ENCODE results near the gene USHBP1.
"Not testable (repeated sequence)": the region's sequence is repeated elsewhere in the genome, so short reads cannot be mapped to it uniquely, and the experiment has no call there.

USHBP1 gene

DNA sequence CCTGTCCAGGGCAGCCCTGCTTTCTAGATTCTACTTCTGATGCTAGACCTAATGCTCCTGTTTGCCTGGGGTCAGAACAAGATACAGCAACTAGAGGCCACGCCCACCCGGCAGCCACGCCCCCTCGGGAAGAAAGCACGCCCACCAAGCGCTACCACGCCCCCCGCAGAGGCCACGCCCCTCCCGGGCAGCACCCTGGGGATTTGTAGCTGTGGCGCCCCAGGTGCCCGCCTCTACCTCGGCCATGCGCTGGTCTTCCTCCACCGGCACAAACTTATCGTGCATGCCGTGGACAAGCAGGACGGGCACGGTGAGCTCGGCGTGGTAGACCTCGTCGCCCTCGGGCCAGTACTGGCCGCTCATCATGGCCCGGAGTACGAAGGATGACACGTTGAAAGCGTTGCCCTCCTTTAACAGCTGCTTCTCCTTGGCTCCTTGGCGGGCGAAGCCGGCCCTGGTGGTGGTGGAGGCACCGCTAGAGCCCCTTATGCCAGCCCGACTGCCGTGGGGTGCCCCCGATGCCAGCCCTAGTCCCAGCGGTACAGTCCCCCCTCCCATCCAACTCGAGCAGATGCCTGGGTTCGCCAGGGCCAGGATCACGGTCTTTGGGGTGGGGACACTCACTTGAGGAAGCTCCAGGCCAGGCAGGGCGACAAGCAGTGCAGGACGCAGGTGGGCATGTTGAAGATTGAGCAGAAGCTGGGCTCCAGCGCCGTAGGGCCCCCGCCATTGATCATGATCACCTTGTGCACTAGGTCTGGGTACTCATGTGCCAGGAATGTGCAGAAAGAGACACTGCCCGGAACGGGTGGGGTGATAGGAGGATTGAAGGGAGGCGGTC, 29.7 kb upstream of the USHBP1 start:
- peak; percentile 33 for DNase-seq

DNA sequence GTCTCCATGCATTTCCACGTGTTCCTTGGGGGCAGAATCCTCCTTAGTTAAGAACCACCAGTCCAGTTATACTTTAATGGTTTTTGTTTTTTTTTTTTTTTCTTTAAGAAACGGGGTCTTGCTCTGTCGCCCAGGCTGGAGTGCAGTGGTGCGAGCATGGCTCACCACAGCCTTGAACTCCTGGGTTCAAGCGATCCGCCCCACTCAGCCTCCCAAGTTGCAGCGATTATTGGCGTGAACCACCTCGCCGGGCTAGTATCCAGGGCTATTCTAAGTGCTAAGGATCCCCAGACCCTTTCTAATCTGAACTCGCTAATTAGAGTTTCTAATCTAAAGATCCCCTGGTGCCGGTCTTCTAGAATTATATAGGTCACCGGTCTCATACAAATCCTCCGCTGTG, 29.1 kb upstream of the USHBP1 start:
- no peak for DNase-seq

DNA sequence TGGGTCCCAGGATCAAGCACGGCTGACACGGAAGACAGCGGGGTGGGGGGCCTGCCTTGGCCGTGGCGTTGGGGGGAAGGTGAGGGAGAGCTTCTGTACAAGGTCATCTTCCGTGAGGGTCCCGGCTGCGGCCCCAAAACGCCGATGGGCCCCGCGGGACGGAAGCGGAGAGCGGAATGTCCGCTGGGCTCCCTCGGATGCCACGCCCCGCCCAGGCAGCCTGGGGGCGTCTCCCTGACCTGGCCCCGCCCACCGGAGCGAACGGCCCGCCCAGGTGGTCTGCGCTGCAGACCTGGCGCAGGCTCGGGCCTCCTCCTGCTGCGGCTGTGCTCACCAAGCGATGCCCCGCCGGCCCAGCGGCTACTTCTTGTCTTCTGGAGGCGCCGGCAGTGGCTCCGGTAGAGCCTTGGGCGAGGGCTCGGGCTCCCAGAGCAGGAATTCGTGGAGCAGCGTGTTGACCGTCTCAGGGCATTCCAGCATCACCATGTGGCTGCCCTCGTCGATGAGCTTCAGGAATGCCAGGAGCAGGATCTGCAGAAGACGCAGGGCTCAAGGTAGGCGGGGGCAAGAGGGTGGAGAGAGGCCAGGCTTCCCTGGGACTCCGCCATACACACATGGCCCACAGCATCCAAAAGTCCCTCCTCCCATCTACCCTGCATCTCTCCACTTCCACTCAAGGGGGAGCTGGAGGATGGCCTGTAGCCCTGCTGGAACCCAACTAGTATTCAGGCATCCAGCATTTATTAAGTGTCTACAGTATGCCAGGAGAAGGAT, 27.9 kb upstream of the USHBP1 start:
- DNase-seq: peak; percentile 75

DNA sequence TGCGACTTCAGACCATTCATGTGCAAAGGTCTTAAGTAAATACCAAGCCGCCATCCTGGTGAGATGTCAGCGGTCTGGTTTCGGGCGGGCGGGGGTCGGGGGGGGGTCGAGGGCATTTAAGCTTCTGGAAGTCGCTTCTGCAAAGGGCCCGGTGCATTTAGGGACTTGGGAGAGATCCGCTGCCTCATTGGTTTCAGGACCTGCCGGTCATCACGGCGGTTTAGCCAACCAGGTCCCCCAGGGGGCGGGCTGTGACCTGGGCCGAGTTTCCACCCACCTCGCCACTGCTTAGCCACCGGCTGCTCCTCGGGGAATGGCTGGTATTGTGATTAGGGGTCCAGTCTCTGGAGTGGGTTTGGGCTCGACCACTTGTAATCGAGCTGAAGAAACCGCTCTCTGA, 24.9 kb upstream of the USHBP1 start:
- DNase-seq: peak; percentile 18

DNA sequence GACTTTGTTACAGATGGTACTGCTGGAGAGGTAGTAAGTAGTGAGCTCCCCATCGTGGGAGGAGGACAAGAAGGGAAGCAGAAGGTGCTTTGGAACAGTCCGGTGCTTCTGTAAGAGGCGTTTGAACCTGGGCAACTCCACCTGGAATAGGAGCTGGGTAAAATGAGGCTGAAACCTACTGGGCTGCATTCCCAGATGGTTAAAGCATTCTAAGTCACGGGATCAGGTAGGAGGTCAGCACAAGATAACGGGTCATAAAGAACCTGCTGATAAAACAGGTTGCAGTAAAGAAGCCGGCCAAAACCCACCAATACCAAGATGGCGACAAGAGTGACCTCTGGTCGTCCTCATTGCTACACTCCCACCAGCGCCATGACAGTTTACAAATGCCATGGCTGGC, 22.2 kb upstream of the USHBP1 start:
- DNase-seq: no peak

DNA sequence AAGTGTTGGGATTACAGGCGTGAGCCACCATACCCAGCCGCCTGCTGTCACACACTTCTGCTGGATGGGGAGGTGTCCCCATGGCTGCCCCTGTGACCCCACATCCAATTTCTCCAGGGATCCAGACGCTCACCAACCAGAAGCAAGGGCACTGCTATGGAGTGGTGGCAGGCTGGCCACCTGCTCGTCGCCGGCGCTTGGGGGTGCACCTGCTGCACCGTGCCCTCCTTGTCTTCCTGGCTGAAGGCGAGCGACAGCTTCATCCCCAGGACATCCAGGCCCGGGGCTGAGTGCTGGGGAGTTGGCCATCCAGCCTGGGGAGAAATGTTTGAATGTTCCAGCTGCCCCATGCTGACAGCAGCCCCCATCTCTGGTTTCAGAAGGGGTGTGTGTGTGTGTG, 21.7 kb upstream of the USHBP1 start:
- no peak for DNase-seq

DNA sequence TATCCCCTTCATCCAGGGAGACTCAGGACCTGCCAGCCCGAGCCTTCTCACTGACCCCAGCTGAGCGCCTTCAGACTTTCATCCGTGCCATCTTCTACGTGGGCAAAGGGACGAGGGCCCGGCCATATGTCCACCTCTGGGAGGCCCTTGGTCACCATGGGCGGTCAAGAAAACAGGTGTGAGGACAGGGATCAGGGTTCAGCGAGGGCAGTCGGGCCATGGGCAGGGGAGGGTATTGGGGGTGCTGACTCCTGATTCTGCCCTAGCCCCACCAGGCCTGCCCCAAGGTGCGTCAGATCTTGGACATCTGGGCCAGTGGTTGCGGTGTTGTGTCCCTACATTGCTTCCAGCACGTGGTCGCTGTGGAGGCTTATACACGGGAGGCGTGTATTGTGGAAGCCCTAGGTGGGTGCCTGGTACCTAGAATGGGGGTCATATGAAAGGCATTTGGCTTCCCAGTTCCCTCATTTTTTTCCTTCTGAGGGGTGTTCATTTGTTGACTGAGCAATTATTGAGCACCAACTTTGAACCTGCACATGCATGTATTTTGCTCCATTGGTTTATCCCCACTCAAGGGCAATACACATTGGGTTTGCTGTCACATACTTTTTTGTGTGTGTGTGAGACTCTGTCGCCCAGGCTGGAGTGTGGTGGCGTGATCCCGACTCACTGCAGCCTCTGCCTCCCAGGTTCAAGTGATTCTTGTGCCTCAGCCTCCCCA, 21.0 kb upstream of the USHBP1 start:
- no peak for DNase-seq

DNA sequence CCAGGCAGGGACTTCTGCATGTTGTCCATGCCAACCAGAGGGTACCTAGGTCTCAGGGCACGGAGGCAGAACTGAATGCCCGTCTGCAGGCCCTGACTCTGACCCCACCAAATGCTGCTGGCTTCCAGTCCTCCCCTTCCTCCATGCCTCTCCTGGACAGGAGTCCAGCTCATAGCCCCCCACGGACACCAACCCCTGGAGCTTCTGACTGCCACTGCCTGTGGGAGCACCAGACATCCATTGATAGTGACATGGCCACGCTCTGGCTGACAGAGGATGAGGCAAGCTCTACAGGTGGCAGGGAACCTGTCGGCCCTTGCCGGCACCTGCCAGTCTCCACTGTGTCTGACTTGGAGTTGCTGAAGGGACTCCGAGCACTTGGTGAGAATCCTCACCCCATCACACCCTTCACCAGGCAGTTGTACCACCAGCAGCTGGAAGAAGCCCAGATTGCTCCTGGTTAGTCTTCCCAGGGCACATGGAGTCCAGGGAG, 19.0 kb upstream of the USHBP1 start:
- no peak for DNase-seq

DNA sequence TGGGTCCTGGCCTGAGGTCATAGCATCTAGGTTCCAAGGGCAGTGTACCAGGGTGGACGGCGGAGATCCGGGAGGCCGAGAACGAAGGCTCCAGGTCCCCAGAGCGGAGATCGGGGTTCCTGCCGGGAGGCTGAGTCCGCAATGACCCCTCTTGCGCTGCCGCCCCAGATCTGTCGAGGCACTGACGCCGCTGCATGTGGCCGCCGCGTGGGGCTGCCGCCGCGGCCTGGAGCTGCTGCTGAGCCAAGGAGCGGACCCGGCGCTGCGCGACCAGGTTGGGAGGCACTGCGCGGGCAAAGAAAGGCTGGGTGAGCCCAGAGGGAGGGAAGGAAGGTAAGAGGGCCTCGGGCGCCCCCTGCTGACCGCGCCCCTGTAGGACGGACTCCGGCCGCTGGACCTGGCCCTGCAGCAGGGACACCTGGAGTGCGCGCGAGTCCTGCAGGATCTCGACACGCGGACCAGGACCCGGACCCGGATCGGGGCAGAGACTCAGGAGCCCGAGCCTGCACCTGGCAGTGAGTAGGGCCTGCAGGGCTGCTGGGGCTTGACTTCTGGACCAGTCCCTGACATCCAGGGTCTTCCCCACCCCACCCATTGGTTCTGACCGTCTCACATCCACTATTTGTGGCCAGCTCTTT, 18.1 kb upstream of the USHBP1 start:
- peak; percentile 66 for DNase-seq

DNA sequence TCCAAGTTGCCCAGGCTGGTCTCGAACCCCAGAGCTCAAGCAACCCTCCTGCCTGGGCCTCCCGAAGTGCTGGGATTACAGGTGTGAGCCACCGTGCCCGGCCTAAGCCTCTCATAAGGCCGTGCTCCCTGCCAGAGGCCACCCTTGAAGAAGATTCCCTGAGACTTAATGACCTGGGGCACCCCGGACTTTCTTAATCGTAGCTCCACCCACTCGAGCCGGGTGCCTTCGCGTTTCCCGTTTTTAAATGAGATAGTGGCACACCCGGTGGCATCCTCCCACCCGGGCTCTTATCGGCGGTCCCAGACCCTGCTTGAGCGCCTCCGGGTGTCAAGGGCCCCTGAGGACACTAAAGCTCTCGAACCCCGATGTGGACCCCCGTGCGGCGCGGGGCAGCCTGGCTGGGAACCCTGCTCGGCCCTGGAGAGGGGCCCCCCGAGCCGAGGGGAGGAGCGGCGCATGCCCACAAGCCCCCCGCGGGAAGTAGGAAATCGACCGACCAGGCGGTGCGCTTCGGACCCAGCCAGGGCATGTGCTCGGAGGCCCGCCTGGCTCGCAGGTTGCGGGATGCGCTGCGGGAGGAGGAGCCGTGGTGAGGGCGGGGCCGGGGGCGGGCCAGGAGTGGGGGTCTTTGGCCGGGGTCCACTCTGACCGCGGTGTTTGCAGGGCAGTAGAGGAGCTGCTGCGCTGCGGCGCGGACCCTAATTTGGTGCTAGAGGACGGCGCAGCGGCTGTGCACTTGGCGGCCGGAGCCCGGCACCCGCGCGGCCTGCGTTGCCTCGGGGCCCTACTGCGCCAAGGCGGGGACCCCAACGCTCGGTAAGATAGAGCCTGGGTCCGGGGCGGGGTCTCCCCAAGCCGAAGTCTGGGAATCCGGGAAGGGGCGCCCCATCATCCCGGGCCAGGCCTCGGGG, 17.1 kb upstream of the USHBP1 start, which contains the start of gene ANKLE1:
TSS of gene ANKLE1 (plus strand) at position 511 of the 914 bp plus-strand sequence. CDS start at position 531, 20 bp downstream.
- DNase-seq: no peak

DNA sequence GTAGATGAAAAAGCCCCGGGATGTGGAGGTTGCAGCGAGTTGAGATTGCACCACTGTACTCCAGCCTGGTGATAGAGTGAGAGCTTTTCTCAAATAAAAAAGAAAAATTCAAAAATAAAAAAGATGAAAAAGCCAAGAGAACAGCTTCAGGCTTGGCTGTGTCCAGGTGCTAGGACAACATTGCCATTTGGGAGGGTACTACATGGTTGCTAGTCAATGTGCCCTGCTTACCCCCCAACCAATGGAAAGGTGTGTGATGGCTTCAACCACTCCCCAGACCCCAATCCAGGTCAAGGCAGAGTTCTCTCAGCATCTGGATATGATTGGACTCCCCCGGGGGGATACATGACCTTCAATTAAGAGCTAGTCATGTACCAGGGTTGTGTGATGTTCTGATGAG, 14.9 kb upstream of the USHBP1 start:
- DNase-seq: no peak

DNA sequence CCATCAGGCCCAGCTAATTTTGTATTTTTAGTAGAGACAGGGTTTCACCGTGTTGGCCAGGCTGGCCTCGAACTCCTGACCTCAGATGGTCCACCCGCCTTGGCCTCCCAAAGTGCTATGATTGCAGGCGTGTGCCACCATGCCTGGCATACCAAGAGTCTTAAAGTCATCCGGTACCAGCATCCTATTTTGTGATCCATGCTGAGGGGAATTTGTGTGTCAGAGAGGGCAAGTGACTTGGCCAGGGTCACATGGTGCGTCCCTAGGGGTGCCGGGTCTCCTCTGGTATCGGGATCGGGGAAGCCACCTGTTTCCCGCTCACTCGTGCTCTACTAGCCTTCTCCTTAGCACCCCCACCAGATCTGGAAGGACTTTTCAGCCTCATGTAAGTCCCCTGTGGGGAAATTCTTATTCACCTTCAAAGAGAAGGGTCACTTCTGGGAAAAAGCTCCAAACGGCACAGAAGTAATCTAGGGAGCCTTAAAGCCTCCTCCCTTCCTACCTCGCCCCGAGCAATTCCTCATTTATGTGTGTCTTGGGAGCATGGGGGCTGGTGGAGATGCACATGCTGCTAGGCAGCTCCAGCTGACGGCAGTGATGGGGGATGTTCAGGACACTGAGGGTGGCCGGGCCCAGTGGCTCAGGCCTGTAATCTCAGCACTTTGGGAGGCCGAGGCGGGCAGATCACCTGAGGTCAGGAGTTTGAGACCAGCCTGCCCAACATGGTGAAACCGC, 11.1 kb upstream of the USHBP1 start:
- DNase-seq: no peak

DNA sequence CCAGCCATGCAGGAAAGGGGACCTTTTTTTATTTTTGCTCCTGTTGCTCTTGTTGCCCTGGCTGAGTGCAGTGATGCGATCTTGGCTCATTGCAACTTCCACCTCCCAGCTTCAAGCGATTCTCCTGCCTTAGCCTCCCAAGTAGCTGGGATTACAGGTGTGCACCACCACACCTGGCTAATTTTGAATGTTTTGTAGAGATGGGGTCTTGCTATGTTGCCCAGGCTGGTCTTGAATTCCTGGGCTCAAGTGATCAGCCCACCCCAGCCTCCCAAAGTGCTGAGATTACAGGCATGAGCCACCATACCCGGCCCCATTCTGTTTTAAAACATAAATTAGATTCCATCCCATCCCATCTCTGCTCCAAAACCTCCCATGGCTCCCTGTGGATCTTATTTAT, 10.3 kb upstream of the USHBP1 start:
- not testable (repeated sequence) for DNase-seq

DNA sequence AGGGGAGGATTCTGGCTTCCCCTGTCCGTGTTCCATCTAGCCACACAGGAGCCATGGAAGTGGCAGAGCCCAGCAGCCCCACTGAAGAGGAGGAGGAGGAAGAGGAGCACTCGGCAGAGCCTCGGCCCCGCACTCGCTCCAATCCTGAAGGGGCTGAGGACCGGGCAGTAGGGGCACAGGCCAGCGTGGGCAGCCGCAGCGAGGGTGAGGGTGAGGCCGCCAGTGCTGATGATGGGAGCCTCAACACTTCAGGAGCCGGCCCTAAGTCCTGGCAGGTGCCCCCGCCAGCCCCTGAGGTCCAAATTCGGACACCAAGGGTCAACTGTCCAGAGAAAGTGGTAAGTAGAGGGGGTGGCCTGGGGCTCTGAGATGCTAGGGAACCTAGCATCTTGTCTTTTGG, 4.2 kb upstream of the USHBP1 start:
- no peak for DNase-seq

DNA sequence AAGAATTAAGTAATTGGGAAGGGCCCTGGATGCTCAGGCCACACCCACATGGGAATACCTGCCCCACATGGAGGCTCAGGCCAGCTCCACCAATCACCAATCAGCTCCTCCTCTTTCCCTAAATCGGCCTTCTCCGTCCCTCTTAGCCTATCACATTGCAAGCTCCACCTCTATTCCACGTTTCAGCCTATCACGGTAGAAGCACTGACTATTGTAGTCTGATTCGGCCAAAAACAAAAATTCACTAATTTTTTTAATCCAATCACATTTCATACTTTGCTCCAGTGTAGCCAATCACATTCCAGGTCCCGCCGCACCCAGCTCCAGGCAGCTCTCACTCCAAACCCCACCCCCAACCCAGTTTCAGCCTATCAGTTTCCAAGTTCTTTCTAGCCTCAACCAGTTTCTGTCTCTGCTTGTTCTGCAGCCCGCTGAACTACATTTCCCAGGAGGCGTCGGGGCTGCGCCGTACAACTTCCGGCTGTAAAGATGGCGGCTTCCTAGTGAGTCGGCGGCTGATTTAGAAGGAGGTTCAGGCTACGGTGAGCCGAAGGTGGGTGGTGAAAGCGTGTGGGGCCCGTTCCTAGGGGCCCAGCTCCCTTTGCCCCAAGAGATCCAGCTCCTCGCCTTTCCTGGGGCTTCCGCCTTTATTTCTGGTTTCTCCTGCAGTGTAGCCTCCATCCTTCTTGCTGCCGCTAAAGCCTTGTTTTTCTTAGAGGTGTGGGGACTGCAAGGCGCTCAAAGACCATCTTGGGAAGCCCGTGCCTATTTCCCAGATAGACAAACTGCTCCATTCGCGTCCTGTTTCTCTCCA, 2.6 kb upstream of the USHBP1 start, which contains the start of gene BABAM1:
TSS of gene BABAM1 (plus strand) at position 469 of the 814 bp plus-strand sequence. CDS start 1,364 bp downstream, outside the sequence.
- DNase-seq: peak; percentile 88

DNA sequence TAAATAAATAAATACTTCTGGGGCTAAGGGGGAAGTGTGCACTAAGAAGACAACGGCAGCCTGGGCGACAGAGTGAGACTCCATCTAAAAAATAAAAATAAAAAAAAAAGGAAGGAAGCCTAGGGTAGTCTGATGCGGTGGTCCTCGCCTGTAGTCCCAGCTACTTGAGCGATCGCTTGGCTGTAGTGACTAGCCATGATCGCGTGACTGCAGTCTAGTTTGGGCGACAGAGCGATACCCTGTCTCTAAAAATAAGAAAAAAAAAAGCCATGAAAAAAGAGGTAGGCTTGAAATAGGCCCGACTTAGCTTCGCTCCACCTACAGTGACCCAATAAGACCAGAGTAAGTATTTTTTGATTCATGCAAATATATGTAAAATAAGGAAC, 2.0 kb upstream of the USHBP1 start:
- no peak for DNase-seq

DNA sequence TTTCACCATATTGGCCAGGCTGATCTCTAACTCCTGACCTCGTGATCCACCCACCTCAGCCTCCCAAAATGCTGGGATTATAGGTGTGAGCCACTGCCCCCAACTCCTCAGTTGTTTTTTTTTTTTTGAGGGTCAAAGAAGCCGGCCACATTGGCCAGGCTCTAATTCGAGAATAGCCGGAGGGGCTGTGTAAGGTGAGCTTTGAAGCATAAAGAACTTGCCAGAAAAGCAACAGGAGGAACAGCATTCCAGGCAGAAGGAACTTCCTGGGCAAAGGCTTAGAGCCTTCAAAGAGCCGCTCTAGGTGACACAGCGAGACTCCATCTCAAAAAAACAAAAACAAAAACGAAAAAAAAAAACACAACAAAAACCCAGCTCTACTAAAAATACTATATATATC, 1.5 kb upstream of the USHBP1 start:
- no peak for DNase-seq

DNA sequence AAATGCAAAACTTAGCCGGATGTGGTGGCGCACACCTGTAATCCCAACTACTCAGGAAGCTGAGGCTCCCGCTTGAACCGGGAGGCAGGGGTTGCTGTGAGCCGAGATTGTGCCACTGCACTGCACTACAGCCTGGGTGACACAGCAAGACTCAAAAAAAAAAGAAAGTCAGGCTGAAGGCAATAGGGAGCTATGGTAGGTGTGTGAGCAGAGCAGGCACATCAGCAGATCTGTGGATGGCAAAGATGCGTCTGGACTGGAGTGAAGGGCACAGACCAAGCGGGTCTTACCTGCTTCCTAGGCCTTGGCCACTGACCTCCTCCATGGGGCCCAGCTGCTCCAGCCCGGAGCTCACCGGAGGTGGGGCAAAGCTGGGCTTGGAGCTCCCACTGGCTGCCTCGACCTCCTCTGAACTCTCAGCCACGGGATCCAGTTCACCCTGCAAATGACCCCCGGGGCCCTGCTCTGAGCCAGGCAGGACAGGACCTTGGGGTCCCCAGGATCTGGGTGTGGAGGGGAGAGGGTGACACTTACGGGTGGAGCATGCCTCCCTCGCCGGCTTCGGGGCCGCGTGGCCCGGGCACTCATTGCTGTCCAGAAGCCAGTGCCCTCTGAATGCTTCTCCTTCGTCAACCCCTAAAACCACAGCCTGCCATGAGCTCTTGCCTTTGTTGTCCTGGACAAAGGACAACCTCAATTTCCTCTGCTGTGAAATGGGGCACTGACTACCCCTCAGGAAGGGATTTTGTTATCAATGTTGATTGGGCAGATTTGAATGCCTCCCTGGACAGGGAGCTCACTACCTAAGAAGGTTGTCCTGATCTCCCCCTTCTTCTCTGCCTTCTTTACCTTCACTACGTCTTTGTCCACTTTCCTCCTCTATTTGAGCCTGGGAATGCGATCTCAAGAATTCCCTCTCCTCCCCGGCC, 569 bp downstream of the USHBP1 start:
- no peak for DNase-seq

DNA sequence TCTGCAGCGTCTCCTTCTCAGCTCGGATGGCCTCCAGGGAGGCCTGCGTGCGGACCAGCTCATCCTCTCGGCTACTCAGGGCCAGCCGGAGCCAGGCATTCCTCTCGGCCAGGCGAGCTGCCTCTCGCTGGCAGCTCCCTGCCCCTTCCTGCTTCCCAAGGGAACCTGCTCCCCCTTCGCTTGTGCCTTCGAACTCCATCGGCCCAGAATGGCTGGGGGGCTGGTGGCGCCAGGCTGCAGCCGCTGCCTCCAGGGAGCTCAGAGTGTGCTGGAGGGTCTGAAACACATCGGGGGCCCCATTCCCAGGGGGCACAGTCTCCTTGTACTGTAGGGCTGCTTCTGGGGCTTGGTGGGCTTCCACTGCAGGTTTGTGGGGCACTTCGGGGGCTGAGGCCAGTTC, 2.0 kb downstream of the USHBP1 start:
- DNase-seq: no peak

All from activated T-cell treated with anti-CD3 and anti-CD28 coated beads for 4 hours (primary cell).